ENCODE data around the gene BMP2K.

BMP2K gene

DNA sequence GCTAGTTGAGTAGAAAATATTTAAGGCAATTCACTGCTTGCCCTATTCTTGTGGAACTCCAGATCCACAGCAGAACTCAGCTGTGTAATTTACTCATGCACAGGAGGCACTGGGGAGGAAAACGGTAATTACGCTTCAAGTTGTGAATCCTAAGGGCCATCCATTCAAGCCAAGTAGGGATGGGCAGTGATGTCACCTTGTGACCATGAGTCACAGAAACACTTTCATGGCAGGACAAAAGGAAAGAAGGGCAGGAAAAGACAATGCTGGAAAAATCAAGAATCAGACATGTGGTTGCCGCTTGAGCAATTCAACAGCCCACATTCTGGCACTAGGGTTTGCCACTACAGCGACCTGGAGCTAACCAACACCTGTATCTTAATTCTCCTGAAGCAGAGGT, 161.7 kb downstream of the BMP2K start:
- DNase-seq (ENCODE audit: low read depth): peak; percentile 45

DNA sequence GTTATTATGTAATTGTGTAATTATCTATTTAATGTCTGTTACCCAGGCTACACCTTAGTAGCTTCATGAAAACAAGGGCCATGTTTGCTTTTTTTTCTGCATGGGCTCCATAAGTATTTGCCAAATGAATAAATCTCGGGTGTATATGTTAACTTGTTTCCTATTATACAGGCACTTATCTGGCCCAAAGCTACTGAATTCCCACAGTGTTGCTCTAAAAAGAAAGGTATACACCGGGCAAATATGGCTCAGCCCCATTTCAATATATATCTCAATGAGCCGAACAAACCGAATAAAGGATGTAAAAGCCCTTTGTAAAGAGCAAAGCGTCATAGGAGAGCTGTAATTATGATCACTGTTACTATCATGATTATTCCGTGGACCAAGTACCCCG, 162.3 kb downstream of the BMP2K start:
- DNase-seq (ENCODE audit: low read depth): peak; percentile 2

DNA sequence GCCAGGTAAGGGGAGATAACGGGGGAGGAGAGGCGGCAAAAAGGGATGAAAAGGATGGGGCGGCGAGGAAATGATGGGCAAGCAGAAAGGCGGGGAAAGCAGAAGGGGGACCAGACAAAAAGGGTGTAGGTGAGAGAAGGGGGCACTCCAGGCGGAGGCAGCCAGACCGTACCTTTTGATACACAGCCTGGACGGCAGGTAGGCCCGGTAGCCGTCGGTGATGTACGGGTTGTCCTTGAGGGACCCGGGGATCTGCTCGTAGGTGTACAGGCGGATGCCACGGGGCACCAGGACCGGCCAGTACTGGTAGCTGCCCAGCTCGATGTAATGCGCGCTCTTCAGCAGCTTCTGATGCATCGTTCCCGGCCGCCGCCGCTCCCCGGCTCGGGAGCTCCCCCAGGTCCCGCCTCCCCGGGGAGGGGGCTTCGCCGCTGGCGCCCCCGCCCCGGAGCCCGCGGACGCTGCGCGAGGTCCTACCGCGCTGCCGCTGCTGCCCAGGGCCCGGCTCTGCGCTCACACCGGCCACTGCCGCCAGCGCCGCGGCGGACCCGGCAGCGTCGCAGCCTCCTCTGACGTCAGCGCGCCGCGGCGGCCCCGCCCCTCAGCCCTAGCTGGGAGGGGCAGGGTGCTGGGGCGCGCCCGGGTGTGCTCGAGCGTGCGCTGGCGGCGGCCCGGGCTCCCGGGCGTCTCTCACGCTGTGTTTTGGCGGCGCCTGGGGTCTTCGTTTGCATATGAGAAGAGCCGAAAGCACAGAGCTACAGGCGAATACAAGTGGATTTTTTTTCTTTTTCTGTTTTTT, 162.9 kb downstream of the BMP2K start, which contains the start of gene PAQR3:
TSS of gene PAQR3 (minus strand) at position 571 of the 799 bp plus-strand sequence. CDS start at position 357, 214 bp downstream.
- DNase-seq (ENCODE audit: low read depth): peak; percentile 82

DNA sequence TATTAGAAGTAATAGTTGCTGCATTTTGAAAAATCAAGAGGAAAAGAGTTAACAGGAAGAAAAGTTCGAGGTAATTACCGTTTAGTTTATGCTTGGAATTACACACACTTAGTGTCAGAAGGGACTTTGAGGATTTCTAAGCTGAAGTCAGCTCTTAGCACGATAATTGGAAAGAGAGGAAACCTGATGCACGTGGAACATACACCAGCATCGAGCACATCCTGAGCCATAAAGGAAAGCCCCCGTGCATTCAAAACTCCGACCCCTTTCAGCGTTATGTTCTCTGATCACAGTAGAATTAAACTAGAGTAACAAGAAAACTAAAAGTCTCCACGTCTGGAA, 163.5 kb downstream of the BMP2K start:
- no peak for DNase-seq (ENCODE audit: low read depth)

DNA sequence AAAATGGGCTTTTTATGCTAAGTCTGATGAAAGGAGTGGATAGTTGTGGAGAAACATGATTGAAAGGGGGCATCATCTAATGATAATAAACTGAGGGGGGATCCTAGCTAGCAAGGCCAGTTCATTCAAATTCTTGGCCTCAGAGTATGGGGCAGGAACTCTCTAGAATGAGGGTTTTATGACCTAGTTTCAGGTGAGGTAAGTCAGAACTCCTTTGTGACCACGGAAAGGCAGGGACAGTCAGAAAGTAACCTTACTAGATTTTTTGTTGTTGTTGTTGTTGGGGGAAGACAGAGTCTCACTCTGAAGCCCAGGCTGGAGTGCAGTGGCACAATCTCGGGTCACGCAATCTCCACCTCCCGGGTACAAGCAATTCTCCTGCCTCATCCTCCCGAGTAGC, 164.6 kb downstream of the BMP2K start:
- no peak for DNase-seq (ENCODE audit: low read depth)

DNA sequence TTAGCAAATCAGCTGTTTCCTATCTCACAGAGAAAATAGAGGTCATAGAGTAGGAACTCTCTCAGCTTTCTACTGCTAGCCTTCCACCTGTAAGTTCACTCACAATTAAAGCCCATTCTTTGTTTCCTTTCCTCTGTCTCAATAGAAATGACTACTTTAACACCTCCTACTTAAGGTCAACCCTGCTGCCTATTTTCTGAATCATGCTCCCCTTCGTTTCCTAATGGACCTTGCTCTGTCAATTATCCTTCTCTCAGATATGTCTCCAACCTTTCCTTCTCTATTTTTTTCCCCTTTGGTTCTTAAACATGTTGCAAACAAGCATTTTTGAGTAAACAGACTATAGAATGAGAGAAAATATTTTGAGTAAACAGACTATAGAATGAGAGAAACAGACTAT, 168.2 kb downstream of the BMP2K start:
- DNase-seq (ENCODE audit: low read depth): no peak

DNA sequence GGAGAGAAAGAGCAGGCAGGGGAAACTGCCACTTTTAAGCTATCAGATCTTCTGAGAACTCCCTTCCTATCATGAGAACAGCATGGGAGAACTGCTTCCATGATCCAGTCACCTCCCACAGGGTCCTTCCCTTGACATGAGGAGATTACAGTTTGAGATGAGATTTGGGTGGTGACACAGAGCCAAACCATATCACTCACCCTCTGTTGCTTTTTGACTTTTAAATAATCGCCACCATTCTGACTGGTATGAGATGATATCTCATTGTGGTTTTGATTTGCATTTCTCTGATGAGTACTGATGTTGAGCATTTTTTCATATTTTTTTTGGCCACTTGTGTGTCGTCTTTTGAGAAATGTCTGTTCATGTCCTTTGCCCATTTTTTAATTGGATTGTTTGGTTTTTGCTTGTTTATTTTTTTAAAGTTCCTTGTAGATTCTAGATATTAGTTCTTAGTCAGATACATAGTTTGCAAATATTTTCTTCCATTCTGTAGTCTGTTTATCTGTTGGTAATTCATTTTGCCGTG, 169.6 kb downstream of the BMP2K start:
- peak; percentile 4 for DNase-seq (ENCODE audit: low read depth)

DNA sequence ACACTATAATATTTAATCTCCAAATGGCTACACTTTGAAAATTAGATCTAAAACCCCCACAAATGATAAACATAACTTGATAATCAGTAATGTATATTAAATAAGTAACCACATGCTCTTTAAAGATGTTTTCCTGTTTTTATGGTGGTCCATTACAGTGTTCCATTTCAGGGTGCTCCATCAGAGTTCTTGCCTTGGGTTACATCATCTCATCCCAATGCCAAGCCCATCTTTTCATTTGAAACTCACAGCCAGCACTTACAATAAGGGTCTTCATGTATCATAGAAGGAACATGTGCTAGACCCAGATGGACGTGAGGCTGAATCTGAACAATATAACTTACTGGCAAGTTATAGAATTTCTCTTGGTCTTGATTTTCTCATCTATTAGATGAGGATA, 173.6 kb downstream of the BMP2K start:
- DNase-seq (ENCODE audit: low read depth): no peak

DNA sequence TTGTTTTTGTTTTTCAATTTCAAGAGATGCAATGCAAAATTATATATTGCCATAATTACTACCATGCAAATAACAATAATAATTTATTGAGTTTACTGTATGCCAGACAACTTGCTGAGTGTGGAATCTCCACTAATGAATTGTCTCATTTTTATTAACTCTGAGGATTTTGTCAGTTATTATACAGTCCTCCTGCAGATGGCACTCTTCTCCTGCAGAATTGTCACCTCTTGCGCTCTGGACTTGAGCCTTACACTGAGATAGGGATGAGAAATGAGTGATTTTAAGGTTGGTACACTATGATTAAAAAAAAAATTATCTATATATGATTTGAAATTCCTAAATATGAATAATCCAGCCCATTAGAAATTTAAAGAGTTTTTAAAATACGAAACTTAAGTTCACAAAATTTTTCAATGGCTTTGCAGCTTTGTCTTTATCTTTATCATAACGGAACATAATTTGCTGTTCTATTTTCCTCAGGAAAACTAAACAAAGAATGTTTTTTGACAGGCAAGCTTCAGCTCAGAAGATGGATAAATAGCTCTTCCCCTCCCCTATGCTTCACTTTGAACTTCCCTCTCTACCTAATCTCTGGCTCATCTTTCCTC, 175.8 kb downstream of the BMP2K start:
- peak; percentile 52 for DNase-seq (ENCODE audit: low read depth)

DNA sequence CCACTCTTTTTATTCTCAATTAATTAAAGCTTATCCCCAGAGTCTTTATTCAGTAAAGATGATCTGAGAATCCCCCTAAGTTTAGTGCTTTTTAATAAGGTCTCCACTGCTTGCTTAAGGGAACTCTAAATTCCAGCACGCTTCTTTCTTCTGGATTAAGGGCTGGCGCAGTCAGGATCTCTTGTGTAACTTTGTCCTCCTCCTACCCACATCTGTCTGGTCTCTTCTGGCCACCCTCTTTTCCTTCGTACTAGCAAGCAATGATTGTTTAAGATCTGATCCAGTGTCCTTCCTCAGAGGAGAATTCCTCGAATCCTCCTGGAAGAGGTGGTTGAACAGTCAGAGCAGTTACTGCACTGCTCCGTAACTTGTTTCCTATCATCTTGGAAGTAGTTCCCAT, 177.1 kb downstream of the BMP2K start:
- DNase-seq (ENCODE audit: low read depth): no peak

DNA sequence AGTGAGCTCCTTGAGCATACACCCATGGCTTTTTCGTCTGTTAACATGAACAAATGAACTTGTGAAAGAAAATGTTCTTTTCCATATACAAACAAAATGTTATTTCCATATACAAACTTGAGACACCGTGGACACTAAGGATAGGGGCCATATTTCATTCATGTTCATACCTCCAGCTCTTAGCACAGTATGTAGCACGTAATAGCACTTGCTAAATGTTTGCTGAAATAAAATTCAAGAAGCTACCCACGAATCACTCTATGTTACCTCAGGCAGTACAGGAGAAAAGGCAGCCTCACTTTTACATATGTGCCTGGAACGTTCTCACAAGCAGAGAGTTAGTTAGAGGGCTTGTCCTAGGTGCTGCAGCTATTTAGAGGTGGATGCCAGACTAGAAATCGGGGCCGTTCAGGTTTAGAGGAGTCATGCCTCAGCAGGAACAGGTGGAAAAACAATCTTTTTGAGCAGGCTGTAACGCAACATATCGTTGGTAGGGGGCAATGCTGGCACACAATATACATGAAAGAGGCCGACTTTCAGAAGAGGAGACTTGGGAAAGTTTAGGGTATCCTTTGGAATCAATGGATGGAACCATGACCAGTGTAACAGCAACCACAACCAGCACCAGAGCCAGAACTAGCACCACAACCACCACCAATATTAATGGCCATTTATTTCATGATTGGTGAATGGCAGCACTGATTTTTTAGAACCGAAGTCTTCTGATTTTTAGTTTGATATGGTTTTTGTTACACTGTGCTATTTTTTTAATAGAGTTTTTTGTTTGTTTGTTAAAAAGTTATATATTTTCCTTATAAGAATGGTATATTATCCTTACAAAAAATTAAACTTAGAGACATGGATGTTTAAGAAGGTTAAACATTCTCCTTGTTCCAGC, 177.9 kb downstream of the BMP2K start:
- DNase-seq (ENCODE audit: low read depth): peak; percentile 45

DNA sequence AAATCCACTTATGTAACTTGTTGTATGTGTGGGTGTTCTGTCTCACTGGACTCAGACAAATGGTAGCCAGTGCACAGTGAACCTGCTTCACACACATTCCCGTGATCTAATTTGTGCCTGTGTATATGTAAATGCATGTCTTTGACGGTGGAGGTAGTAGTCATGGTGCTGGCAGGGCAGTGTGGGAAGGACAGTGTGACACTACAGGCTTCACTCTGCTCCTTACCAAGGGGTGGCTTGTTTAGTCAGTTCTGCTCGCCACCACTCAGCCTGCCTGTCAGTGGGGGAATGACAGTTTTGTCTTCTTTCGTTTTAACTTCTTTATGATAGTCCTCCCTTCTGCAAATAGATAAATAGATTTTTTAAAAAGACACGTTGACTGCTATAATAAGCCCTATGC, 180.8 kb downstream of the BMP2K start:
- DNase-seq (ENCODE audit: low read depth): no peak

DNA sequence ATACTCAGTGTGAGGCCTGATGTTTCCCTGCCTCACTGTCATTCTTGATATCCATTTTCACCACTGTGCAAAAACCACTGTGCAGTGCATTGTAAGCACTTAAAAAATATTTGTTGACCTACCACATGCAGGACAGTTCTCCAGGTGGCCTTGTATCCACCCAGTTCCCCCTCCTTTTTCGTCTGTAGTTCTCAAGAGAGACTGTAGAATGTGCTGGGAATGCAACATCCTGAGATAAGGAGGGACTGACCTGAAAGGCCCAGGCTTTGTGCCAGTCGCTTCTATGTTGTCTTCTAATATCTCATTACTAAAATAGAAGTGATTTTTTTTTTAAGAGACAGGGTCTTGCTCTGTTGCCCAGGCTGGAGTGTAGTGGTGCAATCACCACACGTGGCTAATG, 184.8 kb downstream of the BMP2K start:
- DNase-seq (ENCODE audit: low read depth): no peak
